ENCODE data around the gene CREB3L4. TPM values are rescaled to one million over a fixed set of nuclear protein-coding genes. Genes with fewer than 3 reads are reported as not detected.

Gene CREB3L4
- total and polyA plus RNA-seq, 2 of the 13 experiments (the other 11 are each of a cell fraction or from before 2014, with no cell fraction given), result 9.9 to 18.7 TPM

DNA sequence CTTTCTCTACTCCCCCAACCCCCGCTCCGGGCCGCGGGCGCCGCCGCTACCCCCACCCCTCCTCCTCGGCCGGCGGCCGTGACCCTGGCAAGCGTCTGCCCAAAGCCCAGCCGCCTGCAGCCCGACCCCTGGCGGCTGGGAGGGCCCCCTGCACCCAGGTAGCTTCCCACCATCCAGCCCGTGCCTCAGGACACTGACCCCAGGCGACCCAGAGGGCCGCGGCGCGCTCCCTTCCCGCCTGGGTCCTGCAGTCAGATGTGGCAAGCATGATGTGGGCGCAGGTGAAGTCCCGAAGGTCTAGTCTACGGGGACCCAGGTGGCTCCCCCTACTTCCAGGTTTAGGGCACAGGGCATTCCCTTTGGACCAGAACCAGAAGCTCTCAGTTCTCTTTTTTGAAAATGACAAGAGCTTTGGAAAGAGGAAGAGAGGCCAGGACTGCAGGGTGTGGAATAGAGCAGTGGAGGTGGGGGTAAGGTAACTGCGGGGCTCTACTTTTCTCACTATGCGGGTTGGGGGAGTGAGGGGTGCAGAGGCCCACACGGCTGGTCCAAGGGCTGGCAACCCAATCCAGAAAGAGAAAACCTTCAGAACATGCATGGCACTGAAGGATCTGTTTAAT is 21.0 kb upstream of the CREB3L4 start, which contains the start of gene DENND4B (continued):
- TF ChIP-seq SPEN (CRISPR knock-in tag; IDR thresholded peaks at IDR 0.05; ENCODE audit: low read depth), result peak; percentile 65
- TF ChIP-seq, protein P1, sequence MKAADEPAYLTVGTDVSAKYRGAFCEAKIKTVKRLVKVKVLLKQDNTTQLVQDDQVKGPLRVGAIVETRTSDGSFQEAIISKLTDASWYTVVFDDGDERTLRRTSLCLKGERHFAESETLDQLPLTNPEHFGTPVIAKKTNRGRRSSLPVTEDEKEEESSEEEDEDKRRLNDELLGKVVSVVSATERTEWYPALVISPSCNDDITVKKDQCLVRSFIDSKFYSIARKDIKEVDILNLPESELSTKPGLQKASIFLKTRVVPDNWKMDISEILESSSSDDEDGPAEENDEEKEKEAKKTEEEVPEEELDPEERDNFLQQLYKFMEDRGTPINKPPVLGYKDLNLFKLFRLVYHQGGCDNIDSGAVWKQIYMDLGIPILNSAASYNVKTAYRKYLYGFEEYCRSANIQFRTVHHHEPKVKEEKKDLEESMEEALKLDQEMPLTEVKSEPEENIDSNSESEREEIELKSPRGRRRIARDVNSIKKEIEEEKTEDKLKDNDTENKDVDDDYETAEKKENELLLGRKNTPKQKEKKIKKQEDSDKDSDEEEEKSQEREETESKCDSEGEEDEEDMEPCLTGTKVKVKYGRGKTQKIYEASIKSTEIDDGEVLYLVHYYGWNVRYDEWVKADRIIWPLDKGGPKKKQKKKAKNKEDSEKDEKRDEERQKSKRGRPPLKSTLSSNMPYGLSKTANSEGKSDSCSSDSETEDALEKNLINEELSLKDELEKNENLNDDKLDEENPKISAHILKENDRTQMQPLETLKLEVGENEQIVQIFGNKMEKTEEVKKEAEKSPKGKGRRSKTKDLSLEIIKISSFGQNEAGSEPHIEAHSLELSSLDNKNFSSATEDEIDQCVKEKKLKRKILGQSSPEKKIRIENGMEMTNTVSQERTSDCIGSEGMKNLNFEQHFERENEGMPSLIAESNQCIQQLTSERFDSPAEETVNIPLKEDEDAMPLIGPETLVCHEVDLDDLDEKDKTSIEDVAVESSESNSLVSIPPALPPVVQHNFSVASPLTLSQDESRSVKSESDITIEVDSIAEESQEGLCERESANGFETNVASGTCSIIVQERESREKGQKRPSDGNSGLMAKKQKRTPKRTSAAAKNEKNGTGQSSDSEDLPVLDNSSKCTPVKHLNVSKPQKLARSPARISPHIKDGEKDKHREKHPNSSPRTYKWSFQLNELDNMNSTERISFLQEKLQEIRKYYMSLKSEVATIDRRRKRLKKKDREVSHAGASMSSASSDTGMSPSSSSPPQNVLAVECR (CRISPR knock-in tag; IDR thresholded peaks at IDR 0.05; ENCODE audit: borderline replicate concordance), result peak; percentile 21; the same call in 1 of the 2 replicates
- TF ChIP-seq, protein P2, sequence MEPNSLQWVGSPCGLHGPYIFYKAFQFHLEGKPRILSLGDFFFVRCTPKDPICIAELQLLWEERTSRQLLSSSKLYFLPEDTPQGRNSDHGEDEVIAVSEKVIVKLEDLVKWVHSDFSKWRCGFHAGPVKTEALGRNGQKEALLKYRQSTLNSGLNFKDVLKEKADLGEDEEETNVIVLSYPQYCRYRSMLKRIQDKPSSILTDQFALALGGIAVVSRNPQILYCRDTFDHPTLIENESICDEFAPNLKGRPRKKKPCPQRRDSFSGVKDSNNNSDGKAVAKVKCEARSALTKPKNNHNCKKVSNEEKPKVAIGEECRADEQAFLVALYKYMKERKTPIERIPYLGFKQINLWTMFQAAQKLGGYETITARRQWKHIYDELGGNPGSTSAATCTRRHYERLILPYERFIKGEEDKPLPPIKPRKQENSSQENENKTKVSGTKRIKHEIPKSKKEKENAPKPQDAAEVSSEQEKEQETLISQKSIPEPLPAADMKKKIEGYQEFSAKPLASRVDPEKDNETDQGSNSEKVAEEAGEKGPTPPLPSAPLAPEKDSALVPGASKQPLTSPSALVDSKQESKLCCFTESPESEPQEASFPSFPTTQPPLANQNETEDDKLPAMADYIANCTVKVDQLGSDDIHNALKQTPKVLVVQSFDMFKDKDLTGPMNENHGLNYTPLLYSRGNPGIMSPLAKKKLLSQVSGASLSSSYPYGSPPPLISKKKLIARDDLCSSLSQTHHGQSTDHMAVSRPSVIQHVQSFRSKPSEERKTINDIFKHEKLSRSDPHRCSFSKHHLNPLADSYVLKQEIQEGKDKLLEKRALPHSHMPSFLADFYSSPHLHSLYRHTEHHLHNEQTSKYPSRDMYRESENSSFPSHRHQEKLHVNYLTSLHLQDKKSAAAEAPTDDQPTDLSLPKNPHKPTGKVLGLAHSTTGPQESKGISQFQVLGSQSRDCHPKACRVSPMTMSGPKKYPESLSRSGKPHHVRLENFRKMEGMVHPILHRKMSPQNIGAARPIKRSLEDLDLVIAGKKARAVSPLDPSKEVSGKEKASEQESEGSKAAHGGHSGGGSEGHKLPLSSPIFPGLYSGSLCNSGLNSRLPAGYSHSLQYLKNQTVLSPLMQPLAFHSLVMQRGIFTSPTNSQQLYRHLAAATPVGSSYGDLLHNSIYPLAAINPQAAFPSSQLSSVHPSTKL (CRISPR knock-in tag; IDR thresholded peaks at IDR 0.05), result peak; percentile 62; the same call in 1 of the 2 replicates
- TF ChIP-seq TBL1XR1 (IDR thresholded peaks at IDR 0.05; ENCODE audit: borderline replicate concordance, low read length, partially characterized antibody), result no peak
- peak; percentile 99 for TF ChIP-seq THRA (CRISPR knock-in tag; IDR thresholded peaks at IDR 0.05; ENCODE audit: borderline replicate concordance)
- TF ChIP-seq NFE2 (CRISPR knock-in tag; IDR thresholded peaks at IDR 0.05), result no peak
- TF ChIP-seq NR1H2 (CRISPR knock-in tag; IDR thresholded peaks at IDR 0.05; ENCODE audit: borderline replicate concordance, low read depth), result peak; percentile 69; the same call in 1 of the 2 replicates
- peak; percentile 74 for TF ChIP-seq ZC3H13 (CRISPR knock-in tag; IDR thresholded peaks at IDR 0.05)
- no peak for TF ChIP-seq ZFP37 (CRISPR knock-in tag; IDR thresholded peaks at IDR 0.05; ENCODE audit: borderline replicate concordance)
- TF ChIP-seq, protein P3, sequence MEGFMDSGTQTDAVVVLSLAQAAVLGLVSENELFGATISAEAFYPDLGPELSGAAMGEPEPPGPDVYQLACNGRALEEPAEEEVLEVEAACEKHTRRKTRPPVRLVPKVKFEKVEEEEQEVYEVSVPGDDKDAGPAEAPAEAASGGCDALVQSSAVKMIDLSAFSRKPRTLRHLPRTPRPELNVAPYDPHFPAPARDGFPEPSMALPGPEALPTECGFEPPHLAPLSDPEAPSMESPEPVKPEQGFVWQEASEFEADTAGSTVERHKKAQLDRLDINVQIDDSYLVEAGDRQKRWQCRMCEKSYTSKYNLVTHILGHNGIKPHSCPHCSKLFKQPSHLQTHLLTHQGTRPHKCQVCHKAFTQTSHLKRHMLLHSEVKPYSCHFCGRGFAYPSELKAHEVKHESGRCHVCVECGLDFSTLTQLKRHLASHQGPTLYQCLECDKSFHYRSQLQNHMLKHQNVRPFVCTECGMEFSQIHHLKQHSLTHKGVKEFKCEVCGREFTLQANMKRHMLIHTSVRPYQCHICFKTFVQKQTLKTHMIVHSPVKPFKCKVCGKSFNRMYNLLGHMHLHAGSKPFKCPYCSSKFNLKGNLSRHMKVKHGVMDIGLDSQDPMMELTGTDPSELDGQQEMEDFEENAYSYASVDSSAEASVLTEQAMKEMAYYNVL (CRISPR knock-in tag; IDR thresholded peaks at IDR 0.05; ENCODE audit: borderline replicate concordance), result peak; percentile 32; the same call in 1 of the 2 replicates
- TF ChIP-seq MTA3 (CRISPR knock-in tag; IDR thresholded peaks at IDR 0.05), result no peak
- 0 out of 4 replicates have a peak, but pooled peaks of 1 of the 2 experiments have one; percentile 31 for TF ChIP-seq EP300 (IDR thresholded peaks at IDR 0.05; ENCODE audit: low read depth in 2 of 2, low read length in 2 of 2)
- no peak for TF ChIP-seq EP300 (CRISPR knock-in tag; IDR thresholded peaks at IDR 0.05; ENCODE audit: borderline replicate concordance)
- peak; percentile 21; the same call in 1 of the 2 replicates for TF ChIP-seq ZSCAN31 (CRISPR knock-in tag; IDR thresholded peaks at IDR 0.05; ENCODE audit: low read depth)
- peak; percentile 14 for TF ChIP-seq DMAP1 (CRISPR knock-in tag; IDR thresholded peaks at IDR 0.05)
- 0 out of 2 replicates have a peak, but pooled peaks have one; percentile 65 for TF ChIP-seq KDM4B (CRISPR knock-in tag; IDR thresholded peaks at IDR 0.05)

All from HepG2 (cell line).